ENCODE measurements around the gene OTOF.

DNA sequence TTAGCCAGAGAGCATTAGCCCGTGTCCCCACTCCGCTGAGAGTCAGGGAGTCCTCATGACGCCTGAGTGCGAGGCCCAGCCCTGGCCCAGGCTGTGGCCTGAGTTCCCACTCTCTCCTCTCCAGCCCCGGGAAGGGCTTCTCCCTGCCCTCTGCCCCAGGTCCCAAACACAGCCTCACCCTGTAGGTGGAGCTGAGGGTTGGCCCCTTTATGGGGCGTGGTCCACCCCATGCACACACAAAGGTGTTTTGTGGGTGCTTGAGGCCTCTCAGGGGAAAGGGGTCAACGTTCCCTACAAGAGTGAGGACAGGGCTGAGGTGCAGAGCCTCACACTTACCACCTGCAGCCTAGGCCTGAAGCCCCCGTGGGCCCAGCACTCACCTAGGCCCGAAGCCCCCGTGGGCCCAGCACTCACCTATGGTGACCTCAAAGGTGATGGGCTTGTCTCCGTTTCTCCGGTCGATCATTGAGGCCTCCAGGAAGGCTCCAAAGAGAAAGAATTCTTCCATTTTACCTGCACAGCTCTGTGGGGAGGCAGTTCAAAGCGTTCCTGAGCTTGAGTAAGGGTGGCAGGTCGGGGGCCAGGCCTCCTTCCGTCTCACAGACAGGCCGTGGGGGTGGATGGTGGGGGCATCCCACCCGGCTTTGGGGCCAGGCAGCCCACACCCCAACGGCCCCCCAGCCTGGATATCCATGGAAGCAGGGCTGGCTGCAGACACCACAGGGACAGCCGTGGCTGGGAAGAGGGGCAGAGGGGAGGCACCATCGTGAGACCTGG is 2.1 kb upstream of the OTOF start:
- TF ChIP-seq, protein P1, sequence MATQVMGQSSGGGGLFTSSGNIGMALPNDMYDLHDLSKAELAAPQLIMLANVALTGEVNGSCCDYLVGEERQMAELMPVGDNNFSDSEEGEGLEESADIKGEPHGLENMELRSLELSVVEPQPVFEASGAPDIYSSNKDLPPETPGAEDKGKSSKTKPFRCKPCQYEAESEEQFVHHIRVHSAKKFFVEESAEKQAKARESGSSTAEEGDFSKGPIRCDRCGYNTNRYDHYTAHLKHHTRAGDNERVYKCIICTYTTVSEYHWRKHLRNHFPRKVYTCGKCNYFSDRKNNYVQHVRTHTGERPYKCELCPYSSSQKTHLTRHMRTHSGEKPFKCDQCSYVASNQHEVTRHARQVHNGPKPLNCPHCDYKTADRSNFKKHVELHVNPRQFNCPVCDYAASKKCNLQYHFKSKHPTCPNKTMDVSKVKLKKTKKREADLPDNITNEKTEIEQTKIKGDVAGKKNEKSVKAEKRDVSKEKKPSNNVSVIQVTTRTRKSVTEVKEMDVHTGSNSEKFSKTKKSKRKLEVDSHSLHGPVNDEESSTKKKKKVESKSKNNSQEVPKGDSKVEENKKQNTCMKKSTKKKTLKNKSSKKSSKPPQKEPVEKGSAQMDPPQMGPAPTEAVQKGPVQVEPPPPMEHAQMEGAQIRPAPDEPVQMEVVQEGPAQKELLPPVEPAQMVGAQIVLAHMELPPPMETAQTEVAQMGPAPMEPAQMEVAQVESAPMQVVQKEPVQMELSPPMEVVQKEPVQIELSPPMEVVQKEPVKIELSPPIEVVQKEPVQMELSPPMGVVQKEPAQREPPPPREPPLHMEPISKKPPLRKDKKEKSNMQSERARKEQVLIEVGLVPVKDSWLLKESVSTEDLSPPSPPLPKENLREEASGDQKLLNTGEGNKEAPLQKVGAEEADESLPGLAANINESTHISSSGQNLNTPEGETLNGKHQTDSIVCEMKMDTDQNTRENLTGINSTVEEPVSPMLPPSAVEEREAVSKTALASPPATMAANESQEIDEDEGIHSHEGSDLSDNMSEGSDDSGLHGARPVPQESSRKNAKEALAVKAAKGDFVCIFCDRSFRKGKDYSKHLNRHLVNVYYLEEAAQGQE (IDR thresholded peaks at IDR 0.05; ENCODE audit: low read depth) = no peak
- TF ChIP-seq CEBPB (IDR thresholded peaks at IDR 0.05) = no peak

Data from Ishikawa (cell line).